NCI-H460 (cell line): ENCODE results near the gene SETBP1. TPM values are rescaled to one million over a fixed set of nuclear protein-coding genes. Genes with fewer than 3 reads are reported as not detected.
"Not testable (repeated sequence)": the region's sequence is repeated elsewhere in the genome, so short reads cannot be mapped to it uniquely, and the experiment has no call there.

Experiments used
- DNase-seq: peaks from one replicate; pipeline ENCODE4 v3.0.0-alpha.2; 2016; ENCODE audit warnings: low read depth; ENCODE audit errors: extremely low read depth
- total RNA-seq: library from RNA; depleted of rRNA; stranded (reverse); fragments of >200 nt; shearing (Covaris generic); gene quantifications from 2 replicates; pipeline ENCODE4 v1.2.3, GENCODE V29; 2014

Gene SETBP1
- total RNA-seq, 1 experiment from 2014 or later, result 2.0 TPM

DNA sequence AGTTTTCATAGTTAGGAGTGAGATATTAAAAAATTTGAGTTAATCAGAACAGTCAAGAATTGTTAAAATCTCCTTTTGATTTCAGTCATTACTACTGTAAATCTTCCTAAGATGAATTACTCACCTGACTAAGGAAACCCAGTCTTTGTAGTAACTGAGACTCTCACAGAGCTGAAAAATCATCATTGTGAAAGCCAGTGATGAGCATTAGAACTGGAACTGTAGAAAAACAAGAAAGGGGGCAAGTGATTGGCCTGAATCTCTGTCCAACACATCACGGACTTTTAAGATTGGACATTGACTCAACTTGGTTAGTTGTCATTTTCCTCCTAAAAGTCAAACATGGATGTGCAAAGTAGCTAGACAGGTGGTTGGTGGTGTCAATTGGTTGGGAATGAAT, 21.9 kb downstream of the SETBP1 start:
- no peak for DNase-seq

DNA sequence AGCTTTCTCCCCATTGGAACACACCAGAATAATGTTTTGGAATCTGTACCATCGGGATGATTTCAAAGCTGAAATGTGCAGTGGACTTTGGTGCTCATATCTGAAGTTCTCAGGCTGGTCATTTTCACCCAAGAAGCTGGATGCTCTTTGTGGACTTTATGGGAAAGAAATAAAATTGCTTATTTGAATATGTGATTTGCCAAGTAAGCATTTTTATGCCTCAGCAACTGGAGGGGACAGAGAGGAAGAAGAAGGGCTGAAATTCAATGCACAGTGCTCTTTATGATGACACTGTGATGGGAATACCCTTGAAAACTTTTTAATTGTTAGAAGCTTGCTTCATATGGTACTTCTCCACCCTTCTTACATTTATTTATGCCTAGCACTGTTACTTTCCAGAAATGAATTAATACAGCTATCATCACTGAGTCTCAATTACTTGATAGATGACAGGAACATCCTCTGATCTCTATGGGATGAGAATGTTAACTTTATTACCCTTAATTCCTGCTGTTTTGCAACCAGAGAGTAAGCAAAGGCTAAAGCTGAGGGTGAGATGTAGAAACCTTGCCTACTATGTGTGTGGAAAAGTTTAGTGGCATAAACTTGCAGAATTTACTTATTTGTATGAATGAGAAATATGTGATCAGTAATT, 23.6 kb downstream of the SETBP1 start:
- DNase-seq, result no peak

DNA sequence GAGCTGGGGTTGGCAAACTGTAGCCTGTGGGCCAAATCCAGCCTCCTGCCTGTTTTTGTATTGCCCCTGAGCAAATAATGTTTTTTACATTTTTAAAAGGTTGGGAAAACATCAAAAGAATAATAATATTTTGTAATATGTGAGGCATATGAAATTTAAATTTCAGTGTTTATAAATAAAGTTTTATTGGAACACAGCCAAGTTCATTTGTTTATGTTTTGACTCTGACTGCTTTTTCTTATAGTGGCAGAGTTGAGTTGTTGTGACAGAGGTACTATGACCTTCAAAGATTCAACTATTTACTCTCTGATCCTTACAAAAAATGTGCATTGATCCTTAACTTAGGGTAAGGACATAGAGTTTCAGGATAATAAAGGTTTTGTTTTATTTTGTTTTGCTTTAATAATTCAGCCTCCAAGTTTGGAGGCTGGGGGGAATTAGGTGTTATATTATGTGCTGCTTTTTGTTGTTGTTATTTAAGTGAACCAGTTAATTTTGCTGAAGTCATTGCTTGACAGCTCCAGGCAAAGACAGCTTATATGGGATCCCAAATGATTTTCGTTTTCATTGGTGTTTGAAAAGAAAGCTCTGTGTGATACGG, 24.5 kb downstream of the SETBP1 start:
- no peak for DNase-seq

DNA sequence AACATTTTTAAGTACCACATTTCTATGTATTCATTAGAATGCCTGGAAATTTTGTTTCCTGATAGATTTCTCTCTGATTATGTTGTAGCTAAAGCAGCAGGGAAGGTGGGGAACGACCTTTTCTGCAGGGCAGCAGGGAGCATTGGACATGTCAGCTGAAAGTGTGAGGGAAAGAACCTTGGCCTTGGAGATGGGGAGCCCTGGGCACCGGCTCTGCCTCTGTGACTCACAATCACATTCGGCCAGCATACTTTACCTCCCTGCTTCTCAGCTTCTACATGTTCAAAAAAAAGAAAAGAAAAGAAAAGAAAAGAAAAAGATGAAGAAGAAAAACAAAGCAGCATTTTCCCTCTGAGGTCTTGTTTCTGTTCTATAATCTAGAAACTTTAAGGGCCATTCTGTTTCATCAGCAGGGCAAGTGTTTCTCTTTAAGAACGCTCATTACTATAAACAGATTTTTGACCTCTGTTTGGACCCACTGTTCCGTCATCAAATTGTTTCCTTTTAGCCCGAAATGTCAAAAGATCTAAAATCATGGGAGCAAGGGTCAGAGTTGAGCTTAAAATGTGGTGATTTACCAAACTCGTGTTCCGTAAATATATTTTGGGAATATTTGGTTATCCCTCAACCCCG, 27.9 kb downstream of the SETBP1 start:
- DNase-seq, result no peak

DNA sequence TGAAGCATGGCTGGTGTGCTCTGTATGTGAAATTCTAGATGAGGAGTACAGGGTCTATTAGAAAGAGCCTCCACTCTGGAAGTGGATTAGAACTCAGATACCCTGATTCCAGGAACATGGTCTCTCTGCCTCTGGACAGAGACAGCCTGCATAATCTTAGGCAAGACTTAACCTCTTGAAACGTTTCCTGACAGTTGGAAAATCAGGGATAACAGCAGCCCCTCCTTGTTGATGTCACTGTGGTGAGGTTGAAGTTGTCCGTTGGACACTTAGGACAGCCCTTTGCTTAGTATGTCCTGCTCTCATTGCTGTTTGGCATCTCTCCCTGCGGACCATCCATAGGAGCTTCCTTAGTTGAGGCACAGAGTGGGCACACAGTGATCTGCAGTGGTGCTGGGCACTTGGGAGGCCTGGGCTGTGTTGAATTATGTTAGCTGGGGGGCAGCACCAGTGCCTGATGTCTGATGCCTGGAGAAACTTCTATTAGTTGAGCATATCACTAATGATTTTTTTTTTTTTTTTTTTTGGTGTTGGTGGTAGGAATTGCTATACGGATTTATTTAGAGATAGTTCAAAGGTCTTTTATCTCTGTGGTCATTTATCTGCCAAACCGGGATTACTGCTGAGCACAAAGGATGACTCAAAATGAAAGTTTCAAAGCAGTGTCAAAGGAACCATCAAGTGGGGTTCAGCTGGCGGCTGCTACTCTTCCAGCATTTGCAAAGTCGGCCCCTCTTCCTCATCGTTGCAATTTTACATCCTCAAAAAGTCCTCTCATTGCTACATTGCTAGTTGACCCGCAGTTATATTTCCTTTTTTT, 28.8 kb downstream of the SETBP1 start:
- DNase-seq, result no peak

DNA sequence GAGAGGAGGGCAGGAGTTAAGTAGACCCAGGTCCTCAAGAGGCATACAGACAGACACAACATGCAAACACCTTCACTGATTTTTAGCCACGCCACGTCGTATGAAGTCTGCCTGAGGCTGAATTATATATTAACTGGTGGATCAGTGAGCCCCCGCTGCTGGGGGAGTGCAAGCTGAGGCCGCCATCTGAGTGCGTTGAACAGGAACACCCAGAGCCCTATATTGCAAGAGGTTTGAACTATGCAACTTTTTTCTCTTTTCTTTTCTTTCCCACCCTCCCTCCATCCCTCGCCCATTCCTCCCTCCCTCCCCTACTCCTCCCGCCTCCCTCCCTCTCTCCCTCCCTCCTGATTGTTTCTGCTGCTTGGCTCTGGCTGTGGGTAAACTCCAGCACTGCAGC, 30.2 kb downstream of the SETBP1 start:
- DNase-seq, result no peak

DNA sequence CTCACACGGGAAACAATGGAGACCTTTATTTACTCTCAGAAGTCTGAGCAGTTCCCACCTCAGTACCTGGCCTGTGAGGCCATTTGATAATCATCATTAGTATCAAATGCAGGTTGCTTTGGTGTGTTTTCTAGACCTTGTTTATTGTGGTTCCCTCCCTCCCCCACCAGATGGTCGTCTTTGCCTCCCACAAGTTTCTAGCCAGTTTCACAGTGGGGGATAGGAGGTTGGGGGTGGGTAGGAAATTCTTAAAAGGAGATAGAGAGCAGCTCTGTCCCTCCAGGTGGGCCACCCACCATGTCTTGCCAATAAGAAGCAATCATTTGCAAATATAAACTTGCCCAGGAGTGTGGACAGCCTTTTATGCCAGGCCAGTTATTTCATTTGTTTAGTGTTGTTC, 31.3 kb downstream of the SETBP1 start:
- DNase-seq, result no peak

DNA sequence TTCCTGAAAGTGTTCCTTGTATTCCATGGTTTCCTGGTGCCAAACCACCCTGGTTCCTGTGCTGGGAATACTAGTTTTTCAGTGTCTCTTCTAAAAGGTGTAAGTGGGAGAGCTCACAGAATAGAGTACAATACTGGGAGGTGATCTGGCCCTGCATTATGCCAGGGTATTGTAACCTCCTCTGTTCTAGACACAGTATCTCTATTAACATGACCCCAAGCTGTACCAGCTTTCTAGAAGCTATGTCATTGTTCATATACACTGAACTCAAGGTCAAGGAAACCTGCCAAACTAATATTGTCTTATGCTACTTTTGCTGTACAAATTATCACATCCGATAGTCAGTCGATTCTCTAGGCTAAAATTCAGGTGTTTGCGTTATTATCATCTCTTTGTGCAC, 32.7 kb downstream of the SETBP1 start:
- no peak for DNase-seq

DNA sequence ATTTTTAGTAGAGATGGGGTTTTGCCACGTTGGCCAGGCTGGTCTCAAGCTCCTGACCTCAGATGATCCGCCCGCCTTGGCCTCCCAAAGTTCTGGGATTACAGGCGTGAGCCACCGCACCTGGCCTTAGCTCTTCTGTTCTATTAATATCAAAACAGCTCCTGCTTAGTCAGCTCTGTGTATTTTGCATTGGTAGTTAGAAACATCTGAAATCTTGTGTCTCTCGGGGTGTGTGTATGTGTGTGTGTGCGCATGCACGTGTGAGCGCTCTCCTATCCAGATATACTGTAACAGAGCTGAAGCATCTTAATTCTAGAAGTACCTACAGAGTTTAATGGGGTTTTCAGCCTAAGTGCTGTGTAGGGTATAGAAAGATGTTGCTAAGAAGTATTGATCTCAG, 33.7 kb downstream of the SETBP1 start:
- no peak for DNase-seq

DNA sequence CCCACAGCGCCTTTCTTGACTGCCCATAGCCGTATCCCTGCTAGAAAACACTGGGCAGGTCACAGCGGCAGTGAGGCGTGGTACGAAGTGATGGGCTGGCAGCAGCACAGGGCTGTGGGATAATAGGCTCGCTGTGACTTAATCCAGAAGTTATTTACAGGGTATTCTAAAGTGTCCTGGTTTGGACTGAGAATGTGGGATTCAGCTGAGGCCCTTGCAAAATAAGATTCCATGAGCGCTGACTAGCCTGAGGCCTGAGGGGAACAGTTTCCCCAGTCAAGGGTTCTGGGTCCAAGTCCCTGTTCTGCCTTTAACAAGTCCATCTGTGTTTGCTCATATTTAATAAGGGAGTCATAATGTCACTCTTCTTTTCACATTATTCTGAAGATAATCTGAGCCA, 34.6 kb downstream of the SETBP1 start:
- no peak for DNase-seq

DNA sequence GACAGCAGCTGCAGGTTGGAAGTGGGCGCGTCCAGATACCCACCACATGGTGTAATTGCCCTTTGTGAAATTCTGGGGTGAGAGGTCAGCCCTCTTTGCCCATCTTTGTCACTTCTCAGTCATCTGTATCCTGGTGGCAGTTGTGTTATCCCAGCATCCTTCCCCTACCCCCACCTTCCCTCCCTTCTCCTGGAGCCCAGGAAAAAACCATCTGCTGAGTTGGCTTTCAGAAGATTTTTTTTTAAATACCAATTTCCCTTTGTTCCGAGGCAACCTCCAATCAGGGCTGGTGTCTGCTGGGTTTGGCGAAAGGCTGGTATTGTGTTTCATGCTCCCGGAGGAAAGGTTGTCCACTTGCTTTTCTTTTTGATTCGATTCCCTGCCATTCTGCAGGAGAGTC, 35.2 kb downstream of the SETBP1 start:
- DNase-seq, result no peak

DNA sequence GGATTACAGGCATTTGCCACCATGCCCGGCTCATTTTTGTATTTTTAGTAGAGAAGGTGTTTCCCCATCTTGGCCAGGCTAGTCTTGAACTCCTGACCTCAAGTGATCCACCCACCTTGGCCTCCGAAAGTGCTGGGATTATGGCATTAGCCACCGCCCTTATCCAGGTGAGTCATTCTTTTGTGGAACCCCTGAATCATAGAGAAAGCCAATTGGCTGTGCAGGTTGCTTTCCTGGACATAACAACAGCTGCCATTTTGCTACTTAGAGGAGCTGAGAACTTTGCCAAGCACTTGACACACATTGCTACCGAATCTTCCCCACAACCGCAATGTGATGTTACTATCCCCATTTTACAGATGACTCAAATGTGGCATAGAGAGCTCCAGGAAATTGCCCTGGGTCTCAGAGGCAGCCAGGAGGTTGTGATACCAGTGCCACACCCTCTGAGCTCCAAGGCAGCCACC, 36.0 kb downstream of the SETBP1 start:
- no peak for DNase-seq

DNA sequence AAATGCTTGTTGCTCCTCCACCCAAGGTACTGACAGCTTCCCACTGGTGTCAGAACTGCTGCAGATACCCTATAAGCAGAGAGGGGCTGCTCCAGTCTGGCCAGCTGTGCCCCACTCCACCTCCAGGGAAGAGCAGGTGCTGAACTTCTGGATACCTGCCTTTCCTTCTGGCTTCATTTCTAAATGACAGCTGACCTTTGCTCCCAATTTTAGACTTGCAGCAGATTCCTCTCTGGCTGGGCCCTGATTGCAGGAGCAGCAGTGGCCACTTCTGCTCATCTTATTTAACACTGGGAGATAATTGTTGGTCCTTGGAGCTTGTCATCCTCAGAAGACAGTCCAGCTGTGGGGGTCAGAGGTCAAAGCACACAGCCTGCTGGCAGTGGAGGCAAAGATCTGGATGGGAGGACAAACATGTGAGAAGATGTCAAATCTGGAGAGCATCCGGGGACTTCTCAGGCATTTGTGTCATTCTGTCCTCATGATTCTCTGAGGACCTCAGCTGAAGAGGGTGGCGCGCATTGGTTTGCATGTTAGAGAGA, 38.9 kb downstream of the SETBP1 start:
- no peak for DNase-seq

DNA sequence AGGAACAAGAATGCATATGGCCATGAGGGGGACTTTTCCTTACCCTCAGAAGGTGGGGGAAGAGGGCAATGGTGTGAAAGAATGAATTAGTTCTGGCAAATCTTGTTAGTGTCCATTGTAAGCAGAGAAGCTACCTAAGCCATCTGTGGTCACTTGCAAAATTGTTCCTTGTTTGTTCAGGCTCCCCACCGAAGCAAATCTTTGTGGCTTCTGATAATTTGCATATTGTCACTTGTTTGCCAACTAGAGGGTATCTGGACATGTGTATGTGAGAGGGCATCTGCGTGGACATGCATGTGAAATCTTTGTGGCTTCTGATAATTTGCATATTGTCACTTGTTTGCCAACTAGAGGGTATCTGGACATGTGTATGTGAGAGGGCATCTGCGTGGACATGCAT, 41.1 kb downstream of the SETBP1 start:
- not testable (repeated sequence) for DNase-seq

DNA sequence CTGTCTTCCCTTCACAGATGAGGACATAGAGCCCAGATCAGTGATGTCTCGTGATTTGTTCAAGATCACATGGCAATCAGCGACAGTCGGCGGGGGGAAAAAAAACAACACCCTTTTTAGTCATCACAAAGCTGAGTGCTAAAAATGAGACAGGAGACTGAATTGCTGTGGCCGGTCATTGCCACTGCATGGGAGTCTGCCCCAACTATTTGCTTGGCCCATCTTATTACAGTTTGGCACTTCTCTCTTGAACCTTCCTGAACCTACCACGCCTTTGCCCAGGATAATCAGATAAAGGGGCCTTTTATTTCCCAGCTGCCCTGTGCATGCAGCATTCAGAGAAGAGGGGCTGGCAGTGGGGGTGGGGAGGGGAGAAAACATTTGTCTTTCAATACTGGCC, 42.7 kb downstream of the SETBP1 start:
- no peak for DNase-seq

DNA sequence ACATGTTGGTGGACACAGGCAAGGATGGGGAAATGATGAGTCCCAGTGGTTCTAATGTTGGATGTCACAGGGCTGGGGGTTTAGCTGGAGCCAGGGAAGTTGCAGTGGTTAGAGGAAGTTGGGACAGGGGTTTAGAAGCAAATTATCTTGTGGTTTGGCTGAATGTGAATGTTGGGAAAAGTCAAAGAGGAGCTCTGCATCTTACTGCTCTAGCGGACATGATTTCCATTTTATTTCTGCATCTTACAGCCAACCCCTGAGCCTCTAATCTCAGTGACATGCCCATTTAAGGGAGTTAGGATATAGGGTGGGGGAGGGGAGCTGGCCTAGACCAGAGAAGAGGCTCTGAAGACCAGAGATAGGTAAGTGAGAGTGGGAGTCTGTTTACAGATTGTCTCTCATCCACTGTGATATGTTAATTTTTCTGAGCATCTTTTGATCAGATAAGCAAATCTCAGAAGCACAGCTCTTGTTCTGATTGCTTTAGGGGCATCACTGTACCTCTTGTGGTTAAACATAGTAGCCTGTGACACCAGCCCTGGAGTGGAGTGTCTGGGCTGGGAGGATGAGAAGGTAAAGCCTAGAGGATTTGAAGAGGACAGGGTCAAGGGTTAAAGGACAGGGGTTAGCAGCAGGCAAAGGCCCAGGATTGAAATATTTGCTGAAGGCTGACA, 43.6 kb downstream of the SETBP1 start:
- no peak for DNase-seq

DNA sequence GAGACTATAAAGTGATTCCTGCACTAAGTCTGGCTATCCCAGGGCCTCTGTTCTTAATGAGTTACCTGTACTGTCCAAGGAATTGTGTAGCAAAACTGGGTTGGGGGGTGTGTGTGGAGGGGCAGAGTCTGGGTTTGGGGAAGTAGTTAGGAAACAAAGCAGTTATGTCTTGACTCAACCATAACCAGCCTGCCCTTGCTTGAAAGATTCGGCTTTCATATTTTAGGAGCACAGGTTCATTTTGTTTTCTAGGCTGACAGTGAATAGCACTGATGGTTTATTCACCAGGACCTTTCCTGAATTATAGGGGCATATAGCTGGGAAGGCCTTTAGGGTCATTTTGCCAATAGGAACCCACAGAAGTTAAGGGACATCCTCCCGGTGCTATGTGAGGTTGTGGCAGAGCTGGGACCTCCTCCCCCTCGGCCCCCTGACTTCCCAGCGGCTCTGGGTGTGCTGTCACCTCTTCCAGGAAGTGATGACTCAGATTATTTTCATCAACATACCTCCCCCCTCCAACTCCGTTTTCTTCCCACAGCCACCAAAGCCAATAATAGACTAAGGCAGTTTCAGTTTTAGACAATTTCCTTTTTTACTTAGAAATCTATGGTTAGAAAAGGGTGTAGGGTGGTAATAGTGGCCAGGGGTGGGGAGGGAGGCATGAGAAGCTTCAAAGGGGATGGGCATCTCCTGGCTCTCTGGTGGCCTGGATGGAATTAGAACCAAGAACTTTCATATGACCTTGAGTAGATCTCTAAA, 44.8 kb downstream of the SETBP1 start:
- peak; percentile 4 for DNase-seq

DNA sequence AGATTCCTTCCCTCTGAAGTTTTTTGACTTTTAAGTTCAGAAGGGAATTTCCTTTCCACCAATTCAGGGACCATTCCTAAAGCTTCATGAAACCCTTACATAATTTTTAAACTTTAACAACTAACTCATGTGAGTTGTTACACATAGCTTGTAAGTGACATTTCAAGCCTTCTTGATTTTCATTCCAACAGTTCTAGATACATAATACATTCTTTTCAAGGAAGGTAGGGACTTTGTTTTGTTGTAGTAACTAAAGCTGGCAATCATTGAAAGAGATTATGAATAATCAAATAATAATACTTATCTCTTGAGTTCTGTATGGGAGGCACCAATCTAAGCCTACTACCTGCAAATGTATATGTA, 45.4 kb downstream of the SETBP1 start:
- DNase-seq, result no peak

DNA sequence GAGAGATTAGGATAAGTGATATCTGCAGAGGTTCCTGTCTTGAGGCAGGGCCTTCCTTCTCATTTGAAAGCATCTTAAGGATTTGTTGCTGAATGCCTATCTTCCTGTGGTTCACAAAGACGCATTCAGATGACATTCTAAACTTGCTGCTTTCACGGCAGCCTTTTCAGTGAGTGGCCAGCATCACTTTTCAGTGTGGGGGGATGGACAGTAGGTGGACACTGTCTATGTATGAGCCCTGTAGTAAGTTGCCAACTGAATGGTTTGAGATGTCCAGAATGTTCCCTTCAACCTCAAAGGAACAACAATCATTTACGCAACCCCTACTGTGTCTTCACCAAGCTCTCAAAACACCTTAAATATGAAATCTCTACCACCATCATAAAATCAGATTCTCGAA, 46.6 kb downstream of the SETBP1 start:
- DNase-seq, result no peak

DNA sequence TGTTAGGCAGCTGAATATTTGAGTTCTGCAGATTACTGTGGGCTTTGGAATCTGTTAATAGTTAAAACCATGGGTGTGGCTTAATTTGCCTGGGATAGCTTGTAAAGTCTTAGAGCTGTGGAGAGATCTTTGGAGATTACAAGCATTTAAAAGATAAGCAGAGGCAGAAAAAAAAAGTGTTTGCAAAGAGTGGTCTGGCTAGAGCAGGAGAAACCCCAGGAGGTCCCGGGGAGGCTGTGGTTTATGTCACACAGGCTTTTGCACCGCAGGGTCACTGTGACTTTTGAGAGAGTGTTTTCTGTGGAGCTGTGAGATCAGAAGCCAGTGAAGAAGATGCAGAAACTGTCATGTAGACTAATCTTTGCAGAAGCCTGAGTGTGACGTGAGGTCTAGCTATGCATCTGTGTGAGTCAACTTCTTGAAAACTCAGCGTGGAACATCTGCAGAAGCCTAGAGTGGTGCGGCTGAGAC, 49.0 kb downstream of the SETBP1 start:
- DNase-seq, result no peak
